LNCaP clone FGC (cell line): ENCODE measurements around the gene IFT20.
A peak's percentile ranks its signal among the peaks of the same experiment; 100 is the strongest.

ENCODE experiments used
- DNase-seq: peaks from one replicate; pipeline ENCODE4 v3.0.0-alpha.2; 2011; ENCODE audit warnings: low read depth
- H3K4me3 ChIP-seq: 2 replicates; pipeline ENCODE4 v1.5.1; 2011; ENCODE audit warnings: mild to moderate bottlenecking, low read depth, low read length, control low read depth
- TF ChIP-seq, protein P1 (sequence below): IDR thresholded peaks from 2 replicates; pipeline ENCODE4 v1.5.1; 2012; ENCODE audit warnings: mild to moderate bottlenecking; ENCODE audit not compliant: control insufficient read depth, insufficient read depth; ENCODE audit errors: extremely low read depth

The IFT20 gene, protein sequence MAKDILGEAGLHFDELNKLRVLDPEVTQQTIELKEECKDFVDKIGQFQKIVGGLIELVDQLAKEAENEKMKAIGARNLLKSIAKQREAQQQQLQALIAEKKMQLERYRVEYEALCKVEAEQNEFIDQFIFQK

DNA sequence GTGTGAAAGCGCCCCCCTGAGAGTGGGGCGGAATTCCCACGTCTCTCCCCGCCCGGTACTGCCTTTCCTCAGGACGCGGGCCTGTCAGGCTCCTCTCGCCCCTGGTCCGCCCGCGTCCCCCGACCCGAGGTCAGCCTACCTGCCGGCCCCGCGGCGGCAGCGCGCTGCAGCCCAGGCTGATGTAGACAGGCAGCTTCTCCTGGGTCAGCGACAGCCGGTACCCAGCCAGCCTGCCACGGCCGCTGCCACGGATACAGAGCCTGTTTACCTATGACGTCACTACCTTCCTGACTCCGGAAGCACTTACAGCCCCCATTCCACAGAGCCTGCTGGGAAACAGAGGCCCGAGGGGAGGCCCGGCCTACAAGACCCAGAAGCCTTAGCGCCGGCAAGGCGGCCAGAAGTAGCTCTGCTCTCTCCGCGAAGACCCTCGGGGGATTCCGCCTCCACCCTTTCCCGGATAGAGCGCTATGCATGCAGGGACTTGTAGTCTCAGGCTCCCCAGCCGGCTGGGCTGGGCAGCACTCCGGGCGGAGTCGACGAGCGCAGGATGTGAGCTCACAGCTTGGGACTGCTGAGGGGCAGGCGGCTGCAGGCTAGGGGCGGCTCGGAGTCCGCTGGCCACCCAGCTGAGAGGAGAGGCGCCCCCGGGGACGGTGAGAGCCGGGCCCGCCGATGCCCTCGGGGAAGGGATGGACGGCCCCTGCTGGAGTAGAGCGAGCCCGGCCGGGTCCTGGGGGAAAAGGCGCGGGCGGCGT lies at the start of gene IFT20, which contains the start of gene TNFAIP1:
Gene IFT20 (minus strand): TSS at position 272 of the 758 bp plus-strand sequence. CDS start 3,487 bp downstream, outside the sequence.
Gene TNFAIP1 (plus strand): TSS at position 561 of the 758 bp plus-strand sequence. CDS start 3,761 bp downstream, outside the sequence.
- DNase-seq, result peak; percentile 99

DNA sequence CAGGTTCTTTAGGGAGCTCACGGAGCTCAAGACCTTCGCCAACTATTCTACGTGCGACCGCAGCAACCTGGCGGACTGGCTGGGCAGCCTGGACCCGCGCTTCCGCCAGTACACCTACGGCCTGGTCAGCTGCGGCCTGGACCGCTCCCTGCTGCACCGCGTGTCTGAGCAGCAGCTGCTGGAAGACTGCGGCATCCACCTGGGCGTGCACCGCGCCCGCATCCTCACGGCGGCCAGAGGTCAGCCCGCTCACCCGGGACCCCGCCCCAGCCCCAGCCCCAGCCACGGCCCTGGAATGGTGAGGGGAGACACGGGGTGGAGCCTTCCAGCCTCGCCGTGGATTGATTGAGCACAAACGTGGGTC lies 49.7 kb upstream of the IFT20 start:
- H3K4me3 ChIP-seq, result peak overlapping the region; percentile 68
- TF ChIP-seq, protein P1, sequence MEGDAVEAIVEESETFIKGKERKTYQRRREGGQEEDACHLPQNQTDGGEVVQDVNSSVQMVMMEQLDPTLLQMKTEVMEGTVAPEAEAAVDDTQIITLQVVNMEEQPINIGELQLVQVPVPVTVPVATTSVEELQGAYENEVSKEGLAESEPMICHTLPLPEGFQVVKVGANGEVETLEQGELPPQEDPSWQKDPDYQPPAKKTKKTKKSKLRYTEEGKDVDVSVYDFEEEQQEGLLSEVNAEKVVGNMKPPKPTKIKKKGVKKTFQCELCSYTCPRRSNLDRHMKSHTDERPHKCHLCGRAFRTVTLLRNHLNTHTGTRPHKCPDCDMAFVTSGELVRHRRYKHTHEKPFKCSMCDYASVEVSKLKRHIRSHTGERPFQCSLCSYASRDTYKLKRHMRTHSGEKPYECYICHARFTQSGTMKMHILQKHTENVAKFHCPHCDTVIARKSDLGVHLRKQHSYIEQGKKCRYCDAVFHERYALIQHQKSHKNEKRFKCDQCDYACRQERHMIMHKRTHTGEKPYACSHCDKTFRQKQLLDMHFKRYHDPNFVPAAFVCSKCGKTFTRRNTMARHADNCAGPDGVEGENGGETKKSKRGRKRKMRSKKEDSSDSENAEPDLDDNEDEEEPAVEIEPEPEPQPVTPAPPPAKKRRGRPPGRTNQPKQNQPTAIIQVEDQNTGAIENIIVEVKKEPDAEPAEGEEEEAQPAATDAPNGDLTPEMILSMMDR, result no peak
- DNase-seq, result peak; percentile 37

More for the DNA sequence above, at the start of gene IFT20, which contains the start of gene TNFAIP1:
- H3K4me3 ChIP-seq, result peak within 1 kb of the TSS; percentile 96
- TF ChIP-seq, protein P1, result 0 out of 2 replicates have a peak, but pooled peaks have one; percentile 14

DNA sequence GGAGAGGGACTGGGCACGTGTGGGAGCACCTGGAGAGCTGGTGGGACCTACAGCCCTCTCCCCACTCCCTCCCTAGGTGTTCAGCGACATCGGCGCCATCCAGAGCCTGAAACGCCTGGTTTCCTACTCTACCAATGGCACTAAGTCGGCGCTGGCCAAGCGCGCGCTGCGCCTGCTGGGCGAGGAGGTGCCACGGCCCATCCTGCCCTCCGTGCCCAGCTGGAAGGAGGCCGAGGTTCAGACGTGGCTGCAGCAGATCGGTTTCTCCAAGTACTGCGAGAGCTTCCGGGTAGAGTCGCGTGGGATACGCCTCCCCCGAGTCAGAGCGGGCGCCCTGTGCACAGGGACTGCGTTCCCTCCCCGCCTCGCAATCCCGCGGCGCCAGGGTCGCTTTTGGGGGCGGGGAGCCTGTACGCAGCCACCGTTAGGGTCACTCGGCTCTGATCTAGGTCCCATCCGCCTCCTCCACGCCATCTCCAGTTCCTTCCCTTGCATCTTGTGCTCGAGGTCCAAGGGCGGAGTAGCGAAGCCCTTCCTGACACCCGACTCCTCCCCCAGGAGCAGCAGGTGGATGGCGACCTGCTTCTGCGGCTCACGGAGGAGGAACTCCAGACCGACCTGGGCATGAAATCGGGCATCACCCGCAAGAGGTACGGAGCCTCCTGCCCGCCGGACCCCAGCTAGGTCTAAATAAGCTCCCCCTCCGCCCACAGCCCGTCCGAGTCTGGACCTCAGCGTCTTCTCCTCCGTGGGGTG lies 49.2 kb upstream of the IFT20 start:
- peak overlapping the region; percentile 68 for H3K4me3 ChIP-seq
- TF ChIP-seq, protein P1, result no peak
- peak; percentile 83 for DNase-seq

DNA sequence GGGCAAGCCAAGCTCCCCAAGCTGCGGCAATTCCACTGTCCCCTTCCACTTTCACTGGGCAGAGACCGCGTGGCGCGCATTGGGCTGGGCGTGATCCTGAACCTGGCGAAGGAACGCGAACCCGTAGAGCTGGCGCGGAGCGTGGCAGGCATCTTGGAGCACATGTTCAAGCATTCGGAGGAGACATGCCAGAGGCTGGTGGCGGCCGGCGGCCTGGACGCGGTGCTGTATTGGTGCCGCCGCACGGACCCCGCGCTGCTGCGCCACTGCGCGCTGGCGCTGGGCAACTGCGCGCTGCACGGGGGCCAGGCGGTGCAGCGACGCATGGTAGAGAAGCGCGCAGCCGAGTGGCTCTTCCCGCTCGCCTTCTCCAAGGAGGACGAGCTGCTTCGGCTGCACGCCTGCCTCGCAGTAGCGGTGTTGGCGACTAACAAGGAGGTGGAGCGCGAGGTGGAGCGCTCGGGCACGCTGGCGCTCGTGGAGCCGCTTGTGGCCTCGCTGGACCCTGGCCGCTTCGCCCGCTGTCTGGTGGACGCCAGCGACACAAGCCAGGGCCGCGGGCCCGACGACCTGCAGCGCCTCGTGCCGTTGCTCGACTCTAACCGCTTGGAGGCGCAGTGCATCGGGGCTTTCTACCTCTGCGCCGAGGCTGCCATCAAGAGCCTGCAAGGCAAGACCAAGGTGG lies 46.0 kb upstream of the IFT20 start:
- DNase-seq, result no peak
- TF ChIP-seq, protein P1, result no peak
- H3K4me3 ChIP-seq, result no peak overlapping the region

DNA sequence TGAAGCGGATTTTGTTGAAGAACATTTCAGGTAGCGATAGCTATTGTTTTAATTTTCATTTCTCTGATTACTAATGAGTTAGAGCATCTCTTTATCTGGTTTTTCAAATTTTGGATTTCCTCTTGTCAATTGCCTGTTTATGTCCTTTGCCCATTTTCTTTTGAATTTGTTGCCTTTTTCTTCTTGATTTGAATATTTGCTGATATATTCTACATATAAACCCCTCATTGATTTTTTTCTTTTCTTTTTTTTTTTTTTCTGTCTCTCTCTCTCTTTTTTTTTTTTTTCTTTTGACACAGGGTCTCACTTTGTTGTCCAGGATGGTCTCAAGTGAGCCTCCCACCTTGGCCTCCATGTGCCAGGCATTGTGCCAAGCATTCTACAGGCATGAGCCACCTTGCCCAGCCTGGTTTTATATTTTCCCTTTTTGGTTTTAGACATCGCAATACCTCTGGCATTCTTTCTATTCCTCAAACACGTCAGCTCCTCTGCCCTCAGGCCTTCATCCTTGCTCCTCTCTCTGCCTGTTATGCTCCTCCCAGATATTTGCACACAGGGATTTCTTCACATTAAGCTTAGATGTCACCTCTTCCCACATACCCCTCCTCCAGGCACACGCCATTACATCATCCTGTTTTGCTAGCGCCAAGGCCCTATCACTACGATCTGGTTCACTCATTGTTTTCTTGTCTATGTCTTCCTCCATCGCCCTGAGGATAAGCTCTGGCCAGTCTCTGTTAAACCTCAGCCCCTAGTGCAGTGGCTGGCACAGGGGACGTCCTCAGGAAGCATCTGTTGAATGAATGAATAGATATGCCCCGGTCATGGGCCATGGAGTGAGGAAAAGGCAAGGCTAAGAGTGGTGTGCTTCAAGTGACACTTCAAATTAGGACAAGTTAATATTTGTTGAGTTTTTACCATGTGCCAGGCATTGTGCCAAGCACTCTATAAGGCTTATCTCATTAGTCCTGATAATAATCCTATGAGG lies 44.8 kb upstream of the IFT20 start:
- H3K4me3 ChIP-seq, result no peak overlapping the region
- DNase-seq, result peak; percentile 54
- TF ChIP-seq, protein P1, result no peak

DNA sequence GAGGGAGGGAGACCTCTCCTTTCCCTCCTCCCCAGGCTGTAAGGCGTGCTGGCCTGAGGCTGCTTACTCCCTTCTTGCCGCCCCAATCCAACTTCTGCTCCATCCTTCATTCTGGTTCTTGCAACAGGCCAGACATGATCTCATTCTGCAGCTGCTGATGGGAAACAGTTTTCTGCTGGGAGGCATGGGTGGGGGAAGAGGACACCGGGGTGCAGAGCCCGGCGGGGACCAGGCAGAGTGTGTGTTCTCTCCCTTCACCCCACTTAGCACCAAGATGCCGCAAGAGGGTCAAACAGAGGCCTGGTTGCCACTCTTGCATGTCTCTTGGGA lies 37.6 kb upstream of the IFT20 start:
- no peak overlapping the region for H3K4me3 ChIP-seq
- TF ChIP-seq, protein P1, result no peak
- DNase-seq, result no peak
